ENCODE results near the gene CREBZF.
"Not testable (repeated sequence)": the region's sequence is repeated elsewhere in the genome, so short reads cannot be mapped to it uniquely, and the experiment has no call there.

DNA sequence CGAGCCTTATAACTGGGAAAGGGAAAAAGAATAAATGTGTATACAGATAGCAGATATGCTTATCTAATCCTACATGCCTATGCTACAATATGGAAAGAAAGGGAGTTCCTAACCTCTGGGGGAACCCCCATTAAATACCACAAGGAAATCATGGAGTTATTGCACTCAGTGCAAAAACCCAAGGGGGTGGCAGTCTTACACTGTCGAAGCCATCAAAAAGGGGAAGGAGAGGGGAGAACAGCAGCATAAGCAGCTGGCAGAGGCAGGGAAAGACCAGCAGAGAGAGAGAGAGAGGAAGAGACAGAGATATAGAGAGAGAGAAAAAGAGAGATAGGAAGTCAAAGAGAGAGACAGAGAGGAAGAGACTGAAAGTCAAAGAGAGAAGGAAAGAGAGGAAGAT is 53.3 kb downstream of the CREBZF start:
- TF ChIP-seq POLR2A, POLR2AphosphoS5, TAF1 (IDR thresholded peaks at IDR 0.05; ENCODE audit: low read depth, low read length): not testable (repeated sequence)

Data from GM12891 (cell line).